HCT116 (cell line): ENCODE data around the gene TFCP2. TPM values are rescaled to one million over a fixed set of nuclear protein-coding genes. Genes with fewer than 3 reads are reported as not detected.

ENCODE experiments used
- ATAC-seq: fragments of 200-7000 bp; cut with Tn5 transposase; 2 replicates; pipeline ENCODE4 v1.9.1; 2020; ENCODE audit warnings: mild to moderate bottlenecking, moderate library complexity
- BruUV-seq: library from RNA; stranded (reverse); fragments of 400-500 nt; replicated peaks from 2 replicates; lab custom pipeline; 2021; lab: Mats Ljungman, UMichigan
- CTCF ChIA-PET: fragments of 300-600 bp; sonication (Branson Sonifier 250); formaldehyde crosslinking; loops from one replicate; lab custom pipeline; 2021; ENCODE audit warnings: antibody characterized with exemption; lab: Charles Lee
- POLR2A ChIA-PET: fragments of 300-600, 350-600 bp; sonication (Branson Sonifier 250); formaldehyde crosslinking; loops from one replicate; lab custom pipeline; 2021; ENCODE audit warnings: antibody characterized with exemption; lab: Charles Lee
- RAD21 ChIA-PET, 2 experiments: fragments of 300-600 bp; sonication (Branson Sonifier 250); formaldehyde crosslinking; loops; one replicate each; lab custom pipeline; 2023; ENCODE audit warnings: low total read pairs in 2 of 2; ENCODE audit not compliant: uncharacterized antibody in 2 of 2, unreplicated experiment in 2 of 2, low non-redundant PET in 1 of 2; lab: Charles Lee
- DNase-seq: peaks from one replicate; pipeline ENCODE4 v3.0.0-alpha.2; 2010; ENCODE audit warnings: low read depth, low spot score
- H2AFZ ChIP-seq: fragments of 200-600 bp; shearing (Covaris generic), sonication (generic); 2 replicates; pipeline ENCODE4 v1.6.1; 2017; ENCODE audit warnings: low read depth, mixed run types, mixed read lengths, antibody characterized with exemption, low read length; ENCODE audit not compliant: poor library complexity, severe bottlenecking
- H3K27ac ChIP-seq: 2 replicates; pipeline ENCODE4 v1.5.1; 2012; ENCODE audit warnings: low read depth, low read length
- H3K27me3 ChIP-seq: fragments of 200-600 bp; sonication (generic); 2 replicates; pipeline ENCODE4 v1.6.1; 2016; ENCODE audit warnings: mixed run types, low read length, mixed read lengths; ENCODE audit not compliant: insufficient read depth
- H3K36me3 ChIP-seq, 2 experiments: fragments of 200-500 bp in 1 of 2; fragments of 200-600 bp in 1 of 2; sonication (Bioruptor generic) in 1 of 2; sonication (generic) in 1 of 2; 2 replicates each; pipeline versions ENCODE4 v1.5.1 to v1.6.1; 2014 to 2016; ENCODE audit warnings: low read length in 2 of 2, inconsistent platforms in 1 of 2, mixed read lengths in 1 of 2, mixed run types in 1 of 2; ENCODE audit not compliant: insufficient read depth in 2 of 2, control insufficient read depth in 1 of 2
- H3K4me1 ChIP-seq, 2 experiments: fragments of 200-600 bp in 1 of 2; sonication (generic) in 1 of 2; 2 replicates each; pipeline versions ENCODE4 v1.5.1 to v1.6.1; 2012 to 2017; ENCODE audit warnings: low read length in 2 of 2, inconsistent platforms in 1 of 2, mild to moderate bottlenecking in 1 of 2, mixed read lengths in 1 of 2, mixed run types in 1 of 2, moderate library complexity in 1 of 2; ENCODE audit not compliant: insufficient read depth in 2 of 2, control insufficient read depth in 1 of 2
- H3K4me2 ChIP-seq: fragments of 200-600 bp; sonication (generic); 2 replicates; pipeline ENCODE4 v1.6.1; 2017; ENCODE audit warnings: mixed run types, low read length, mixed read lengths
- H3K4me3 ChIP-seq, 2 experiments: fragments of 200-600 bp in 1 of 2; sonication (generic) in 1 of 2; replicated peaks in 1 of 2; 2 replicates each; pipeline ENCODE4 v1.5.1; 2011 to 2016; ENCODE audit warnings: low read length in 2 of 2, control low read depth in 1 of 2, low read depth in 1 of 2, mild to moderate bottlenecking in 1 of 2, mixed read lengths in 1 of 2, mixed run types in 1 of 2
- H3K79me2 ChIP-seq: fragments of 200-600 bp; sonication (generic); 2 replicates; pipeline ENCODE4 v1.6.1; 2017; ENCODE audit warnings: mild to moderate bottlenecking, mixed run types, low read length, moderate library complexity, mixed read lengths; ENCODE audit not compliant: insufficient read depth
- H3K9ac ChIP-seq: fragments of 200-600 bp; sonication (generic); 2 replicates; pipeline ENCODE4 v1.6.1; 2016; ENCODE audit warnings: low read length, mixed read lengths
- H3K9me2 ChIP-seq: fragments of 200-600 bp; sonication (generic), shearing (Covaris generic); 2 replicates; pipeline ENCODE4 v1.6.1; 2017; ENCODE audit warnings: mixed run types, mild to moderate bottlenecking, moderate library complexity; ENCODE audit not compliant: insufficient read depth
- H3K9me3 ChIP-seq, 2 experiments: fragments of 200-500 bp in 1 of 2; fragments of 200-600 bp in 1 of 2; sonication (Bioruptor generic) in 1 of 2; sonication (generic) in 1 of 2; 2 replicates each; pipeline ENCODE4 v1.6.1; 2014 to 2017; ENCODE audit warnings: low read length in 2 of 2, mixed read lengths in 2 of 2, inconsistent platforms in 1 of 2, low read depth in 1 of 2, mild to moderate bottlenecking in 1 of 2, mixed run types in 1 of 2, moderate library complexity in 1 of 2; ENCODE audit not compliant: control insufficient read depth in 1 of 2, insufficient read depth in 1 of 2
- H4K20me1 ChIP-seq: fragments of 200-600 bp; sonication (generic), shearing (Covaris generic); 2 replicates; pipeline ENCODE4 v1.6.1; 2017; ENCODE audit warnings: mixed run types, mild to moderate bottlenecking, moderate library complexity; ENCODE audit not compliant: insufficient read depth
- CBX3 ChIP-seq: IDR thresholded peaks from 2 replicates; pipeline ENCODE4 v1.6.1; 2012; ENCODE audit warnings: low read depth
- CEBPB ChIP-seq: IDR thresholded peaks from 2 replicates; pipeline ENCODE4 v1.6.1; 2012; ENCODE audit warnings: low read depth
- EGR1 ChIP-seq: IDR thresholded peaks from 2 replicates; pipeline ENCODE4 v1.6.1; 2012; ENCODE audit warnings: low read depth
- EZH2 ChIP-seq: fragments of 200-600 bp; sonication (generic); IDR thresholded peaks from 2 replicates; pipeline ENCODE4 v1.6.1; 2017; ENCODE audit warnings: antibody characterized with exemption, mixed run types
- EZH2phosphoT487 ChIP-seq: fragments of 200-600 bp; IDR thresholded peaks from 2 replicates; pipeline ENCODE4 v1.6.1; 2018; ENCODE audit warnings: antibody characterized with exemption, borderline replicate concordance
- FOSL1 ChIP-seq: IDR thresholded peaks from 2 replicates; pipeline ENCODE4 v1.6.1; 2012; ENCODE audit warnings: low read depth
- JUND ChIP-seq: IDR thresholded peaks from 2 replicates; pipeline ENCODE4 v1.6.1; 2012
- POLR2A ChIP-seq: IDR thresholded peaks from 2 replicates; pipeline ENCODE4 v1.7.0; 2011; ENCODE audit warnings: borderline replicate concordance; ENCODE audit not compliant: insufficient read depth, insufficient read length; ENCODE audit errors: extremely low read depth
- POLR2AphosphoS5 ChIP-seq: IDR thresholded peaks from 2 replicates; pipeline ENCODE4 v1.6.1; 2011; ENCODE audit warnings: mild to moderate bottlenecking, low read depth, low read length, moderate library complexity
- RAD21 ChIP-seq: IDR thresholded peaks from 2 replicates; pipeline ENCODE4 v1.6.1; 2012; ENCODE audit warnings: low read depth, mild to moderate bottlenecking
- SRF ChIP-seq: IDR thresholded peaks from 2 replicates; pipeline ENCODE4 v1.6.1; 2012; ENCODE audit warnings: low read depth
- ZFX ChIP-seq: fragments of 450-650 bp; IDR thresholded peaks from 2 replicates; pipeline ENCODE4 v1.6.1; 2017
- ZNF274 ChIP-seq: fragments of 200-500 bp; sonication (Bioruptor generic); IDR thresholded peaks from 2 replicates; pipeline ENCODE4 v1.6.1; 2014; ENCODE audit warnings: mild to moderate bottlenecking, low read depth, low read length, inconsistent platforms
- intact Hi-C: fragments of 100-400 bp; cut with micrococcal nuclease; formaldehyde crosslinking; loops from 2 replicates; pipeline ENCODE4 v1.10.0; 2022
- total RNA-seq: library from RNA; stranded (reverse); gene quantifications from one replicate; pipeline ENCODE4 v1.2.1, GENCODE V29; 2021; ENCODE audit not compliant: unreplicated experiment
- TF ChIP-seq, protein P1 (sequence below): IDR thresholded peaks from 2 replicates; pipeline ENCODE4 v1.6.1; 2011; ENCODE audit warnings: mild to moderate bottlenecking, low read length, moderate library complexity; ENCODE audit not compliant: insufficient replicate concordance; ENCODE audit errors: extremely low read depth
- TF ChIP-seq, protein P2 (sequence below): IDR thresholded peaks from 2 replicates; pipeline ENCODE4 v1.6.1; 2012; ENCODE audit warnings: low read depth
- TF ChIP-seq, protein P3 (sequence below), 3 experiments: fragments of 200-600 bp in 1 of 3; sonication (generic) in 1 of 3; IDR thresholded peaks in 2 of 3; conservative IDR thresholded peaks in 1 of 3; 2 replicates each; pipeline ENCODE4 v1.5.1; 2012 to 2017; ENCODE audit warnings: low read depth in 2 of 3, low read length in 2 of 3, antibody characterized with exemption in 1 of 3, borderline replicate concordance in 1 of 3, control low read depth in 1 of 3, mild to moderate bottlenecking in 1 of 3, mixed read lengths in 1 of 3, mixed run types in 1 of 3, moderate library complexity in 1 of 3; ENCODE audit not compliant: insufficient read depth in 1 of 3

TFCP2 gene
- total RNA-seq, 1 experiment from 2014 or later = 31.6 TPM

DNA sequence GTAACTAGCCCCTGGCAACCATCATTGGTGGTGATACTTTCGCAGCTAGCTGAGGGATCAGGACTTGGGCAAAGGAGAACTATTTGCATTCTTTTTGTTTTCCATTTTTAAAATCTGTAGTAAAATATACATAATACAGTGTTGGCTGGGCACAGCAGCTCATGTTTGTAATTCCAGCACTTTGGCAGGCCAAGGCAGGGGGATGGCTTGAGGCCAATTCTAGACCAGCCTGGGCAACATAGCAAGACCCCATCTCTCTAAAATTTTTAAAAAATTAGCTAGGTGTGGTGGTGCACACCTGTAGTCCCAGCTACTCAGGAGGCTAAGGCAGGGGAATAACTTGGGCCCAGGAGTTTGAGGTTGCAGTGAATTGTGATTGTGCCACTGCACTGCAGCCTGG is 20.0 kb downstream of the TFCP2 start:
- POLR2A ChIA-PET = no interaction called here
- H3K79me2 ChIP-seq = peaks cover 73% of the 10 kb centered on the region
- no peak for DNase-seq
- no peaks in the 10 kb centered on the region for H3K4me1 ChIP-seq
- H3K27me3 ChIP-seq = no peaks in the 10 kb centered on the region
- no peak overlapping the region for H3K4me2 ChIP-seq
- no peak overlapping the region for H3K9ac ChIP-seq
- RAD21 ChIA-PET = no interaction called here
- intact Hi-C loops = no loop called here
- no peak overlapping the region for H2AFZ ChIP-seq
- CTCF ChIA-PET = no interaction called here
- no TSS peak for BruUV-seq
- no peak overlapping the region for H3K27ac ChIP-seq
- no peaks in the 10 kb centered on the region for H3K36me3 ChIP-seq
- H3K4me3 ChIP-seq = no peak overlapping the region
- ATAC-seq = no peak
- H4K20me1 ChIP-seq = no peaks in the 10 kb centered on the region
- H3K9me2 ChIP-seq = no peaks in the 10 kb centered on the region
- H3K9me3 ChIP-seq = no peaks in the 10 kb centered on the region
- TF ChIP-seq POLR2A (no peak), SRF (no peak), ZNF274 (no peak), CBX3 (no peak), EZH2phosphoT487 (no peak), POLR2AphosphoS5 (no peak), EZH2 (no peak), ZFX (no peak), JUND (no peak), CEBPB (no peak), EGR1 (no peak), FOSL1 (no peak), RAD21 (no peak)
- TF ChIP-seq, protein P1, sequence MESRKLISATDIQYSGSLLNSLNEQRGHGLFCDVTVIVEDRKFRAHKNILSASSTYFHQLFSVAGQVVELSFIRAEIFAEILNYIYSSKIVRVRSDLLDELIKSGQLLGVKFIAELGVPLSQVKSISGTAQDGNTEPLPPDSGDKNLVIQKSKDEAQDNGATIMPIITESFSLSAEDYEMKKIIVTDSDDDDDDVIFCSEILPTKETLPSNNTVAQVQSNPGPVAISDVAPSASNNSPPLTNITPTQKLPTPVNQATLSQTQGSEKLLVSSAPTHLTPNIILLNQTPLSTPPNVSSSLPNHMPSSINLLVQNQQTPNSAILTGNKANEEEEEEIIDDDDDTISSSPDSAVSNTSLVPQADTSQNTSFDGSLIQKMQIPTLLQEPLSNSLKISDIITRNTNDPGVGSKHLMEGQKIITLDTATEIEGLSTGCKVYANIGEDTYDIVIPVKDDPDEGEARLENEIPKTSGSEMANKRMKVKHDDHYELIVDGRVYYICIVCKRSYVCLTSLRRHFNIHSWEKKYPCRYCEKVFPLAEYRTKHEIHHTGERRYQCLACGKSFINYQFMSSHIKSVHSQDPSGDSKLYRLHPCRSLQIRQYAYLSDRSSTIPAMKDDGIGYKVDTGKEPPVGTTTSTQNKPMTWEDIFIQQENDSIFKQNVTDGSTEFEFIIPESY = no peak
- TF ChIP-seq, protein P2, sequence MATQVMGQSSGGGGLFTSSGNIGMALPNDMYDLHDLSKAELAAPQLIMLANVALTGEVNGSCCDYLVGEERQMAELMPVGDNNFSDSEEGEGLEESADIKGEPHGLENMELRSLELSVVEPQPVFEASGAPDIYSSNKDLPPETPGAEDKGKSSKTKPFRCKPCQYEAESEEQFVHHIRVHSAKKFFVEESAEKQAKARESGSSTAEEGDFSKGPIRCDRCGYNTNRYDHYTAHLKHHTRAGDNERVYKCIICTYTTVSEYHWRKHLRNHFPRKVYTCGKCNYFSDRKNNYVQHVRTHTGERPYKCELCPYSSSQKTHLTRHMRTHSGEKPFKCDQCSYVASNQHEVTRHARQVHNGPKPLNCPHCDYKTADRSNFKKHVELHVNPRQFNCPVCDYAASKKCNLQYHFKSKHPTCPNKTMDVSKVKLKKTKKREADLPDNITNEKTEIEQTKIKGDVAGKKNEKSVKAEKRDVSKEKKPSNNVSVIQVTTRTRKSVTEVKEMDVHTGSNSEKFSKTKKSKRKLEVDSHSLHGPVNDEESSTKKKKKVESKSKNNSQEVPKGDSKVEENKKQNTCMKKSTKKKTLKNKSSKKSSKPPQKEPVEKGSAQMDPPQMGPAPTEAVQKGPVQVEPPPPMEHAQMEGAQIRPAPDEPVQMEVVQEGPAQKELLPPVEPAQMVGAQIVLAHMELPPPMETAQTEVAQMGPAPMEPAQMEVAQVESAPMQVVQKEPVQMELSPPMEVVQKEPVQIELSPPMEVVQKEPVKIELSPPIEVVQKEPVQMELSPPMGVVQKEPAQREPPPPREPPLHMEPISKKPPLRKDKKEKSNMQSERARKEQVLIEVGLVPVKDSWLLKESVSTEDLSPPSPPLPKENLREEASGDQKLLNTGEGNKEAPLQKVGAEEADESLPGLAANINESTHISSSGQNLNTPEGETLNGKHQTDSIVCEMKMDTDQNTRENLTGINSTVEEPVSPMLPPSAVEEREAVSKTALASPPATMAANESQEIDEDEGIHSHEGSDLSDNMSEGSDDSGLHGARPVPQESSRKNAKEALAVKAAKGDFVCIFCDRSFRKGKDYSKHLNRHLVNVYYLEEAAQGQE = no peak
- TF ChIP-seq, protein P3, sequence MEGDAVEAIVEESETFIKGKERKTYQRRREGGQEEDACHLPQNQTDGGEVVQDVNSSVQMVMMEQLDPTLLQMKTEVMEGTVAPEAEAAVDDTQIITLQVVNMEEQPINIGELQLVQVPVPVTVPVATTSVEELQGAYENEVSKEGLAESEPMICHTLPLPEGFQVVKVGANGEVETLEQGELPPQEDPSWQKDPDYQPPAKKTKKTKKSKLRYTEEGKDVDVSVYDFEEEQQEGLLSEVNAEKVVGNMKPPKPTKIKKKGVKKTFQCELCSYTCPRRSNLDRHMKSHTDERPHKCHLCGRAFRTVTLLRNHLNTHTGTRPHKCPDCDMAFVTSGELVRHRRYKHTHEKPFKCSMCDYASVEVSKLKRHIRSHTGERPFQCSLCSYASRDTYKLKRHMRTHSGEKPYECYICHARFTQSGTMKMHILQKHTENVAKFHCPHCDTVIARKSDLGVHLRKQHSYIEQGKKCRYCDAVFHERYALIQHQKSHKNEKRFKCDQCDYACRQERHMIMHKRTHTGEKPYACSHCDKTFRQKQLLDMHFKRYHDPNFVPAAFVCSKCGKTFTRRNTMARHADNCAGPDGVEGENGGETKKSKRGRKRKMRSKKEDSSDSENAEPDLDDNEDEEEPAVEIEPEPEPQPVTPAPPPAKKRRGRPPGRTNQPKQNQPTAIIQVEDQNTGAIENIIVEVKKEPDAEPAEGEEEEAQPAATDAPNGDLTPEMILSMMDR (IDR thresholded peaks at IDR 0.05 in 2 of 3, conservative IDR thresholded peaks at IDR 0.05 in 1 of 3; ENCODE audit: borderline replicate concordance in 1 of 3, insufficient read depth in 1 of 3, low read depth in 2 of 3, low read length in 2 of 3) = no peak
